Activated T-cell treated with anti-CD3 and anti-CD28 coated beads for 4 hours (primary cell): ENCODE results near the gene AFM.
"Not testable (repeated sequence)": the region's sequence is repeated elsewhere in the genome, so short reads cannot be mapped to it uniquely, and the experiment has no call there.

Source experiments
- DNase-seq: peaks from one replicate; pipeline ENCODE4 v3.0.0-alpha.2; 2020

The AFM gene

DNA sequence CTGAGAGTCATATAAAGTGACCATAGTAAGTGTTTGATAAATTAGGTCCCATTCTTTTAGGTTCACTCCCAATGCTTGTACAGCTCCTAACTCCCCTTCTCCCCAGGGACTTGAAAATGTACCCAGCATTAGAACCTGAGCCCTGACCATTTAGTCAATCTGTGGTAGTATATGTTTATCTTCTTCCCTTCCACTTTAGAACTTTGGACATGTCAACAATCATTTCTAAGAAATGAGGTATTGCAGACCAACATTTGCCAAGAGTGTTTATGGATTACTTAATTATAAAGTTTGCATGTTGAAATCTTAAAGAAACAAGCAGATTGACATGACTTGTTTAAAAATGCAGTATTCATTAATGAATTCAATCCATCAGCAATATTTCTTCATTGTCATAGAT is 26.0 kb downstream of the AFM start:
- DNase-seq, result no peak

DNA sequence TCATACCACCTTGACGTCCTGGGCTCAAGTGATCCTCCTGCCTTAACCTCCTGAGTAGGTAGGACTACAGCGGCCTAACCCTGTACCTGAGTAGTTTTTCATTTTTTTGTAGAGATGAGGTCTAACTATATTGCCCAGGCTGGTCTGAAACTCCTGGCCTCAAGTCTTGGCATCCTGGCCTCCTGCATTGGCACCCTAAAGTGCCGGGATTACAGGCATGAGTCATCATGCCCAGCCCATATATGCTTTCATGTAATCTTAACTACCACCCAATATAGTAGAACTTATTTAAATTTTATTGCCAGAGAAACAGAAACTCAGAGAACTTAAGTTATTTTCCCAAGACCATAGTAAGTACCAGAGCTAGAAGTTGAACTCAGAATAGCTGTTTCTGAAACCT is 27.1 kb downstream of the AFM start:
- no peak for DNase-seq

DNA sequence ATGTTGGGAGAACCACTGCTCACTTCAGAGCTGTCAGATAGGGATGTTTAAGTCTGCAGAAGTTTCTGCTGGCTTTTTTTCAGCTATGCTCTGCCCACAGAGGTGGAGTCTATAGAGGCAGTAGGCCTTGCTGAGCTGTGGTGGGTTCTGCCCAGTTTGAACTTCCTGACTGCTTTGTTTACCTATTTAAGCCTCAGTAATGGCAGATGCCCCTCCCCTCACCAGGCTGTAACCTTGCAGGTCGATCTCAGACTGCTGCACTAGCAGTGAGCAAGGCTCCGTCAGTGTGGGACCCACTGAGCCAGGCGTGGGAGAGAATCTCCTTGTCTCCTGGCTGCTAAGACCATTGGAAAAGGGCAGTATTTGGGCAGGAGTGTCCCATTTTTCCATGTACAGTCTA is 36.8 kb downstream of the AFM start:
- DNase-seq, result no peak

DNA sequence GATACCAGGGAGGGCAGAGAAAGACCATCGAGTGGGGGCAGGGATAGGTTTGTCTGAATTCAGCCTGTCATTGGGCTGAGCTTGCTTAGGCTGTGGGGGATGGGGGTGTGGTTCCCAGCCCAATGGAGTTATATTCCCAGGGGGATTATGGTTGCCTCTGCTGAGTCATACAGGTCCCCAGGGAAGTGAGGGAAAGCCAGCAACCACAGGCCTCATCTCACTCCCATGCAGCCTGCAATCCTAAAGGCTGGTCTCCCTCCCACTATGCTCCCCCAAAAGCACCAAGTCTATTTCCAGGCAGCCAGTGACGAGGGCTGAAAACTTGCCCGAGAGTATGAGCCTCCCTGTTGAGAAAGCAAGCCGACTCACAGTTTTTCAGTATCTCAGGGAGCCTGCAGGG is 39.3 kb downstream of the AFM start:
- DNase-seq, result no peak

DNA sequence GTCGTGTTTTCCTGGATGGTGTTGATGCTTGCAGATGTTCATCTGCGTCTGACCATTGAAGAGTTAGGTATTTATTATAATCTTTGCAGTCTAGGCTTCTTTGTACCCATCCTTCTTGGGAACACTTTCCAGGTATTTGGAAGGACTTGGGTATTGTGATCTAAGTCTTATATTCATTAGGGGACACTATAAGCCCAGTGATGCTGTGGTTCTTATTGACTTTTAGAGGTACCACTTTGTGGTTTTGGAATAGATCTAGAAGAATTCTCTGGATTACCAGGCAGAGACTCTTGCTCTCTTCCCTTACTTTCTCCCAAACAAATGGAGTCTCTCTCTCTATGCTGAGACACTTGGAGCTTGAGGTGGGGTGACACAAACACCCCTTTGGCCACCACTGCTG is 41.6 kb downstream of the AFM start:
- no peak for DNase-seq

DNA sequence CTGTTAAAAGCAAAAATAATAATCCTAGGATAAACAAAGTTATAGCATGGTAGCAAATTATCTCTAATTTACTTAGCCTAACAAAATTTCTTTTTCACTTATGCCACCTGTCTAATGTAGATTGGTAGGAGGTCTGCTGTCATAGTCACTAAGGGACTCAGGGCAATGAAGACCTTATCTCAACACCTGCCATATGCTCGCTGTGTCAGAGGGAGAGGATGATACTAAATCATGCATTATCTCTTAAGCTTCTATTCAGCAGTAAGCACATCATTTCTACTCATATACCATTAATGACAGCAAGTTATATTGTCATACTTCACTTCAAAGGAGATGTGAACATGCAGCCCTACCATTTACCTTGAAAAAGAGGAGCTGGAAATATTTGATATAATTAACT is 44.1 kb downstream of the AFM start:
- DNase-seq, result no peak

DNA sequence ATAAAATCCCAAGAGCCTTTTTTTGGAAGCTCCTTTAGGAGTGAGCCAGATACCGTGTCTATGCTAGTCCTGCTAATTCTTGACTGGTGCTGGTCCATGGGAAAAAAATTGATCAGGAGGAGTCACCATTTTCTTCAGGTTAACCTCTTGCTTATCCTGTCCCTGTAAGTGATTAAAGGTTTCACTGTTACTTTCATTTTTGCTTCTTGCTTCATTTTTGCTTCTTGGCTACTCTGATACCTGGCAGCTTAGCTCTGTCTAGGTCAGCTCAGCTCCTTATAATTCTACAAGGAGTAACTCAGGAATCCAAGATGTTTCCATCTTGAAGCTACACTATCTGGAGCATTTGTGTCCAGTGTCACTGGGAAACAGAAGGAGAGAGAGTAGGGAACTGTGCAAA is 45.7 kb downstream of the AFM start:
- no peak for DNase-seq

DNA sequence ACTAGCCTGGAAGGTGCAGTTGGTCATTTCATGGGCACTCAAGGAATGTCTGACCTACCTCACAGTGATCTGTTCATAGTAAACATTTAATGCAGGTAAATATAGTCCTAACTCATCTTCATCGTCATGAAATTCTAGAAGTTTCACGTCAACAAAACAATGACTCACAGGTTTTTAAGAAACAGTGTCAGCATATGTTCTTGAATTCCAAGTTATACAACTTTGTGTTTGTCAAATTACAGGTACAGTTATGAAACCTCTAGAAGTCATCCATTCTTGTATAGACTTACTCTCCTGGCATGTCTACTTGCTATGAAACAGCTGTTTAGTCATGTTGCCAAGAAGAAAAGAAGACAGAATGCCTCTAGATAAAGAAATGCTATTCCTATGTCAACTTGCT is 46.6 kb downstream of the AFM start:
- DNase-seq, result no peak

DNA sequence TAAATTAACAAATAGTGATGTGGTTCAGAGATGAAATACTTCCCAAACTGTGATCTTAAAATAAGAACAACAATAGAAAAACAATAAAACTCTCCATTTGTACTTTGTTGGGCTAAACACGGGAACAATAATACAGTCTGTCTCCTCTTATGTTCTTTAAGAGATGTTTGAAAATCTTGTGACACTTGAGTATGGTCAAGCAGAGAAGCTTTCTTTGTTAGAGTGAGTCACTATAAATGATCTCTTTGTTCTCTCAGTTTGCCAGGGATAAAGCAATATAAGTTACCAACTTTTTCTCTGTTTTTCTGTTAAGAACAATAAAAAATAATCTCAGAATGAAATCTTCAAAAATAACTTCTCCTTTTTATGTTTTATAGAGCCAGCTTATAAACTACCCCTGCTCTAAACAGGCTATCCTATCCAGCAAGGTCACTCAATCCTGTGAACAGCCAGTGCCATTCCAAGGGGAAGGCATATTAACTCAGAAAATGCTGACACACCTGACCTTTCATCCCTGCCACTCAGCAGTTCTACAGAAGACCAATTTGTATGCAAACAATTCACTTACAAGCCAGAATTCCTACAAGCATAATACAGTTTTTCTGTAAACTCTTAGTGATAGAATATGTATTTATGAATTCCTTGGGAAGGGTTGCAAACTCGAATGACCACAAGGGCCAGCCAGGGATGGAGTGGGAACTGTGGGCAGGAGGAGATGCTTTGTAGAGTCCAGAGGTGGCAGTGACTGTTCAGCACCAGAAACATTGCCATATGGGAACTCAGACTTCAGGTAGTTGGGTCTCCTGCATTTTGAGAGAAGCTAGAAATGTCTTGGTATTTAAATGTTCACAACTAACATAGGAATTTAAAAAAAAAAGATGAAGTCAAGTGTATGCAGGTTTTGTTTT is 52.2 kb downstream of the AFM start:
- DNase-seq, result no peak

DNA sequence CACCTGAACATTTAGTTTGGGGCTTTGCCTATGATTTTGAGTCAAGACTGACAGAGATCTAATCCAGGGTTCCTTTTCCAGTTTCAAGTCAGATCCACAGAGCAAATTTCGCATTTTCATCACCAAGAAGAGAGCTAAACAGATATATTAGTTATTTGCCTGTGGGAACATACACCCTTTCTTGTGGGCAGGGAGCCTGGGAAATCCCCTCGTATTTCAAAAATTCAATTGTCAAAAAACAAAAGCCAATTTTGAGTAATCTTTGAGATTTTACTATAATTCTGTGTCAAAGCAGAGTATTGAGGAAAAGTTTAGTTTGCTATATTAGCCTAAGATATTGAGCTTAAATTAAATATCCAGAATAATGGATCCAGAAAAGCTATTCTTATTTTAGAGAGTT is 56.6 kb downstream of the AFM start:
- no peak for DNase-seq

DNA sequence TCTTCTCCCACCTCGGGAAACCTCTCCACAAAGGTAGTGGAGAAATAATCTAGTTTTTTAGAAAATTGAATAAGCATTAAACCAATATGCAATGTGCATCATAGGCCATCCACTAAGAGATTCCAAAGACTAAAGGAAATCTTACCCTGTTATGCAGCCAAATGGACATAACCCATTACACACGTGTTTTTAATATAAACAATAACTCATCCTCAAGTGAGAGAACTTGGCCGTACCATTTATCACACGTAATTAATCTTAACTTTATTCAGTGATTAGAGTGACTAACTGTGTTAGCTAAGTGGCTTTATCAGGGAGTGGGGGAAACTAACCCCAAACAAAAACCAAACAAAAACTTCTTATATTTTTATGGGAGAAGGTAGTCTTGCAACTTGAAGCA is 57.8 kb downstream of the AFM start:
- no peak for DNase-seq

DNA sequence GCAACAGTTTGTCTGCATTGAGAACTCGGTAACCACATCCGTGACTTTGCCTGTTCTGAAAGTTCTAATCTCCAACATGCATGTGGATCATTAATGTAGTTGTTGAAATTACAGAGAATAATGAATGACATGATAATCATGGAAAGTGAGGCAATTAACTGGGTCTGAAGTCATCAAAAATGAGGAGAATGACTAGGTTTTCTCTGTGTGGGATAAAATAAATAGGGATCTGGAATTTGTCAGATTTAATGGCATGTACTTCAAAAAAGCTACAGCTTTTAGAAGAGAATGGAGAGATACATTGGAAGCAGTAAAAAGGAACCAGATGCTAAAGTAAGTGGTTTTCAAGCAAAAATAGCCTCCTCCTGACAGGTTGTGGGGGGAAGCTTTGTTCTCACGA is 59.3 kb downstream of the AFM start:
- no peak for DNase-seq

DNA sequence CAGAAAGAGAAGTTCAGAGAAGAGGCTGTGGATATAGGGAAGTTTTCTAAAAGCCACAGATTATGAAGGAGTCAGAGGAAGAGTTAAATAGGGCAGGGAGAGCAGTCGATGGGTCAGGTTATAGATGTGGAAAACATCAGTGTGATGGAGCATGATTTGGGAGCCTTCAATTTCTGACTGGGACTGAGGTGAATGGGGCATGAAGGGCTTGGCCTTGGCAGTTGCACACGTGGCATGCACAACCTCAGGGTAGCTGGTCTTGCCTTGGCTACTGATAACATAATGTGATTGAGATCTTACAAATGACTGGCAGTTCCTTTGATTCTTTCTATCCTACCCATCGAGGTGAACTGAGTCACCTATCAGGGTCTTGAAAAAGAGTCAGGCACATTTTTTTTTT is 59.7 kb downstream of the AFM start:
- no peak for DNase-seq

DNA sequence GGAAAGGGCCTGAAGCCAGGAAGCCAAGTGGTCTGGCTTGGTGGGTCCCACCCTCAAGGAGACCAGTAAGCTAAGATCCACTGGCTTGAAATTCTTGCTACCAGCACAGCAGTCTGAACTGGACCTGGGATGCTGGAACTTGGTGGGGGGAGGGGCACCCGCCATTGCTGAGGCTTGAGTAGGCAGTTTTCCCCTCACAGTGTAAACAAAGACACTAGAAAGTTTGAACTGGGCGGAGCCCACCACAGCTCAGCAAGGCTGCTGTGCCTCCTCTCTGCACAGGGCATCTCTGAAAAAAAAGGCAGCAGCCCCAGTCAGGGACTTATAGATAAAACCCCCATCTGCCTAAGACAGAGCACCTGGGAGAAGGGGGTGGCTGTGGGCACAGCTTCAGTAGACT is 63.1 kb downstream of the AFM start:
- no peak for DNase-seq

DNA sequence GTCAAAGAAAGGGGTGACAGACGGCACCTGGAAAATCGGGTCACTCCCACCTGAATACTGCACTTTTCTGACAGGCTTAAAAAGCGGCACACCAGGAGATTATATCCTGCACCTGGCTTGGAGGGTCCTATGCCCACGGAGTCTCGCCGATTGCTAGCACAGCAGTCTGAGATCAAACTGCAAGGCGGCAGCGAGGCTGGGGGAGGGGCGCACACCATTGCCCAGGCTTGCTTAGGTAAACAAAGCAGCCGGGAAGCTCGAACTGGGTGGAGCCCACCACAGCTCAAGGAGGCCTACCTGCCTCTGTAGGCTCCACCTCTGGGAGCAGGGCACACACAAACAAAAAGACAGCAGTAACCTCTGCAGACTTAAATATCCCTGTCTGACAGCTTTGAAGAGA is 69.3 kb downstream of the AFM start:
- not testable (repeated sequence) for DNase-seq
